Body of pancreas (tissue), 4 donors: ENCODE data around the gene CRYGC. TPM values are rescaled to one million over a fixed set of nuclear protein-coding genes. Genes with fewer than 3 reads are reported as not detected.

ENCODE experiments used
- ATAC-seq: fragments of 150-250 bp; one replicate; pipeline ENCODE4 v1.9.1; 2016
- DNase-seq, 4 donors: peaks; one replicate each; pipeline ENCODE4 v3.0.0-alpha.2; 2019
- H3K27ac ChIP-seq, 4 donors: fragments of 200-600 bp; sonication (generic); 1 replicate in 3 of 4; 2 replicates in 1 of 4; pipeline versions ENCODE4 v1.5.1 to v1.6.1; 2016 to 2019; ENCODE audit warnings: mild to moderate bottlenecking in 1 of 4, mixed read lengths in 1 of 4, moderate library complexity in 1 of 4
- H3K27me3 ChIP-seq, 2 donors: fragments of 200-600 bp; sonication (generic); one replicate each; pipeline ENCODE4 v1.6.0; 2016; ENCODE audit warnings: mild to moderate bottlenecking in 1 of 2
- H3K36me3 ChIP-seq, 2 donors: fragments of 200-600 bp; sonication (generic); replicated peaks in 1 of 2; 2 replicates each; pipeline ENCODE4 v1.5.1; 2016; ENCODE audit warnings: low read depth in 2 of 2; ENCODE audit not compliant: insufficient read depth in 1 of 2
- H3K4me1 ChIP-seq: fragments of 200-600 bp; sonication (generic); one replicate; pipeline ENCODE4 v1.6.0; 2016
- H3K4me3 ChIP-seq, 2 donors: fragments of 200-600 bp; sonication (generic); 1 replicate in 1 of 2; 2 replicates in 1 of 2; pipeline ENCODE4 v1.5.1; 2016 to 2019
- H3K9me3 ChIP-seq, 3 donors: fragments of 200-600 bp; sonication (generic); 1 replicate in 2 of 3; 2 replicates in 1 of 3; pipeline ENCODE4 v1.5.1; 2016
- POLR2A ChIP-seq, 3 donors: fragments of 450-650 bp; IDR thresholded peaks; one replicate each; pipeline ENCODE4 v1.6.1; 2016; ENCODE audit warnings: antibody characterized with exemption in 3 of 3, mild to moderate bottlenecking in 2 of 3
- WGBS, 2 donors: methylation state at CpG; one replicate each; pipeline ENCODE4 v1.1.5; 2017; 5-methylcytosine and 5-hydroxymethylcytosine counted together
- intact Hi-C: fragments of 100-400 bp; cut with DNase I; formaldehyde crosslinking; loops from one replicate; pipeline ENCODE4 v1.15.1; 2023
- total RNA-seq, 2 donors: library from RNA; depleted of rRNA; stranded (reverse); fragments of >200 nt; gene quantifications; one replicate each; pipeline ENCODE4 v1.1.0, GENCODE V29; 2016
- TF ChIP-seq, protein P1 (sequence below), 7 experiments: fragments of 450-650 bp in 4 of 7; fragments of 200-600 bp in 3 of 7; sonication (generic) in 3 of 7; IDR thresholded peaks; one replicate each; pipeline ENCODE4 v1.5.1; 2016 to 2019; ENCODE audit warnings: antibody characterized with exemption in 7 of 7

CRYGC gene
- total RNA-seq, 2 donors from 2014 or later = not detected

DNA sequence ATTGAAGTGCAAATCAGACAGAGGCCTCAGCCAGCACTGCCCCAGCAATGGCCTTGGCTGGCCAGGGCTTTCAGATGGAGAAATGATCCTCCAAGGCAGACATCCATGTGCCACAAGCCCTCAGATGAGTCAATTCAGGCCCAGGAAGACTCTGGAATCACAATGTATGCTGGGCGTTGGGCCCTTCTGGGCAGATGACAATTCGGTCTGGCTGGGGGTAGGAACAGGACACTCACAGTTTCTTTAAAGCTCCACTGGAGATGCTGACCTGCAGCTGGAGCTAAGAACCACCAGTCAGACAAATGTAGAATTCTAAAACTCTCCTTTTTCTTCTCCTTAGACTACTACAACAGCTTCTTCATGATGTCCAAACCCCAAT, 7.1 kb upstream of the CRYGC start:
- Histone ChIP-seq H3K36me3 (no peaks in the 10 kb centered on the region), H3K9me3 (no peaks in the 10 kb centered on the region), H3K27ac (no peak overlapping the region), H3K4me3 (no peak overlapping the region), H3K4me1 (peaks cover 10% of the 10 kb centered on the region), H3K27me3 (no peaks in the 10 kb centered on the region)
- ATAC-seq = no peak
- intact Hi-C loops = no loop called here
- DNase-seq = no peak
- 91 to 100% methylated on average over 2 of the region's 2 CpGs for WGBS, 2 donors
- no peak for TF ChIP-seq POLR2A (IDR thresholded peaks at IDR 0.05)
- TF ChIP-seq, protein P1, sequence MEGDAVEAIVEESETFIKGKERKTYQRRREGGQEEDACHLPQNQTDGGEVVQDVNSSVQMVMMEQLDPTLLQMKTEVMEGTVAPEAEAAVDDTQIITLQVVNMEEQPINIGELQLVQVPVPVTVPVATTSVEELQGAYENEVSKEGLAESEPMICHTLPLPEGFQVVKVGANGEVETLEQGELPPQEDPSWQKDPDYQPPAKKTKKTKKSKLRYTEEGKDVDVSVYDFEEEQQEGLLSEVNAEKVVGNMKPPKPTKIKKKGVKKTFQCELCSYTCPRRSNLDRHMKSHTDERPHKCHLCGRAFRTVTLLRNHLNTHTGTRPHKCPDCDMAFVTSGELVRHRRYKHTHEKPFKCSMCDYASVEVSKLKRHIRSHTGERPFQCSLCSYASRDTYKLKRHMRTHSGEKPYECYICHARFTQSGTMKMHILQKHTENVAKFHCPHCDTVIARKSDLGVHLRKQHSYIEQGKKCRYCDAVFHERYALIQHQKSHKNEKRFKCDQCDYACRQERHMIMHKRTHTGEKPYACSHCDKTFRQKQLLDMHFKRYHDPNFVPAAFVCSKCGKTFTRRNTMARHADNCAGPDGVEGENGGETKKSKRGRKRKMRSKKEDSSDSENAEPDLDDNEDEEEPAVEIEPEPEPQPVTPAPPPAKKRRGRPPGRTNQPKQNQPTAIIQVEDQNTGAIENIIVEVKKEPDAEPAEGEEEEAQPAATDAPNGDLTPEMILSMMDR (IDR thresholded peaks at IDR 0.05) = no peak

DNA sequence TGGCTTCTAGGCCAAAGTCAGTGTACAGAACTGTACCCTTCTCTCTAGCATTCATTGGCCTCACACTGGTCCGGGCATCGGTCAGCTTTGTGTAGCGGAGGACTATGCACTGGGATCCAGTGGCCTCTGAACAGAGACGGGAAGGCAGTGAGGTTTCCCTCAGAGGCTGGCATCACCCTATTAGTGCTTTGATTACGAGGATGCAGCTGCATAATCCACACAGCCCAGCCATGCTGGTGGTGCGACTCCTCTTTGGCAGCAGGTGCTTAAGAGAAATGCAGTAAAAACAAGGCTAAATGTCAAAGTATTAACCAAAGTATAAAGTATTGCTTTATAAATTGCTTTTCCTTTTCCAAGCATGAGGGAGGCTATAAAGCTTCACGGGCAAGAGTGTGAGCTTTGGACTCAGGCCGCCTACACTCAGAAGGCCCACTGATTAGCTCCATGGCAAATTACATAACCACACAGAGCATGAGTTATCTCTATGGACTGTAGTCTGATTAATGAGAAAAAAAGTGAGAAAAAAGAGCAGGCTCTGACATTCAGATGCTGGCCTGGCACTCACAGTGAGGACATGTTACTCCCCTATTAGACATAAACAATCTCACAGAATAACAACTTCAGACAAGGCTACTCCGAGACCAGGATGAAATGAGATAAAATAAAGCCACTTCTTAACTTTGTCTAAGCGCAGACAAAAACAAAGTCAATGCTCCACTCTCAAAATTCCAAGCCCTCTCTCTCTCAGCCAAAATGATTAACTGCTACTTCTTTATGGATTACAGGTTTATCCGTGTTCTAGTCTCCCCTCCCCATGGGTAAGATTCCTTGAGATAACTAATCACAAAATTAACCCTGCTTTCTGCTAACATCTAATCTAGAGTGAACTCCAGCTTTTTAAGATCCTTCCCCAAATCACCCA, 6.4 kb upstream of the CRYGC start:
- TF ChIP-seq, protein P1 (IDR thresholded peaks at IDR 0.05) = no peak
- Histone ChIP-seq H3K4me1 (peaks cover 10% of the 10 kb centered on the region), H3K27me3 (no peaks in the 10 kb centered on the region), H3K27ac (no peak overlapping the region), H3K36me3 (no peaks in the 10 kb centered on the region), H3K9me3 (no peaks in the 10 kb centered on the region), H3K4me3 (no peak overlapping the region)
- intact Hi-C loops = no loop called here
- ATAC-seq = peak; percentile 66
- peak in 2 of 4 donors; percentile 20 to 34 for DNase-seq
- WGBS, 2 donors = 63% methylated on average over 11 of the region's 11 CpGs

DNA sequence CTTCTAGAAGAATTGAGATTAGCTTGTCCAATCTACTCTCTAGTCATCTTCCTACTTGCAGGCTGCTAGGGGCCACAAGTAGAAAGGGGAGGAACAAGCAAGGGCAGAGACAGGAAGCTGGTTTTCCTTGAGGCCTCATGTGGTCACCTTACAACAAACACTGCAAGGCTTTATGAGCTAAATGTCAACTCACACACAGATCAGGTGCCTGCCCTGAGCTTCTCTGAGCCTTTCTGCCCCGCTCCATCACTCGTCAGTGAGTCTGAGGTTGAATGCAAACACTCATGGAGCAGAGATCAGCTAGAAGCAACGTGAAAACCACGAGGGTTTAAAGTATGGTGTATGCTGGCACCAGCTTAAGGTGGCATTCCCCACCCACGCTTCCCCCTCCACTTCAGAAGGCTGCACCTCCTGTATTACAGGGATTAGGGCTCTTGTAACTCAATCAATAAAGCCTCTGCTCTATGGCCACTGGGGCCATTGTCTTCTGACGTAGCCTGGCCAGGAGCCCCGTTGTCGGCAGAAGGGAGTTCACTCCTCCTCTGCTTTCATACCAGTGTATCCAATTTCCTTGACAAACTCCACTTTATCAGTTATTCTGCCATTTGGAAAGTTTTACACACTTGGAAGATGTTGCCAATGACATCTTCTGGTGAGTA, 5.4 kb upstream of the CRYGC start:
- DNase-seq = no peak
- Histone ChIP-seq H3K36me3 (no peaks in the 10 kb centered on the region), H3K9me3 (no peaks in the 10 kb centered on the region), H3K27me3 (no peaks in the 10 kb centered on the region), H3K4me3 (no peak overlapping the region), H3K4me1 (peaks cover 19% of the 10 kb centered on the region), H3K27ac (no peak overlapping the region)
- no peak for ATAC-seq
- 43 to 58% methylated on average over 7 to 8 of the region's 8 CpGs for WGBS, 2 donors
- intact Hi-C loops = no loop called here
- TF ChIP-seq POLR2A (IDR thresholded peaks at IDR 0.05) = no peak
- TF ChIP-seq, protein P1 (IDR thresholded peaks at IDR 0.05) = no peak

DNA sequence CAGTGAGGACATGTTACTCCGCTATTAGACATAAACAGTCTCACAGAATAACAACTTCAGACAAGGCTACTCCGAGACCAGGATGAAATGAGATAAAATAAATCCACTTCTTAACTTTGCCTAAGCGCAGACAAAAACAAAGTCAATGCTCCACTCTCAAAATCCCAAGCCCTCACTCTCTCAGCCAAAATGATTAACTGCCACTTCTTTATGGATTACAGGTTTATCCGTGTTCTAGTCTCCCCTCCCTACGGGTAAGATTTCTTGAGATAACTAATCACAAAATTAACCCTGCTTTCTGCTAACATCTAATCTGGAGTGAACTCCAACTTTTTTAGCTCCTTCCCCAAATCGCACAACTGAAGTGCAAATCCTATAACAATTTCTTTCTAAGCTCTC, 1.1 kb upstream of the CRYGC start:
- H3K27ac ChIP-seq = no peak overlapping the region
- no peak overlapping the region for H3K4me3 ChIP-seq
- ATAC-seq (no peak), DNase-seq (no peak)
- intact Hi-C loops = no loop called here
- 34 to 39% methylated on average over 6 of the region's 6 CpGs for WGBS, 2 donors
- H3K36me3 ChIP-seq = no peaks in the 10 kb centered on the region
- no peak for TF ChIP-seq POLR2A (IDR thresholded peaks at IDR 0.05)
- TF ChIP-seq, protein P1 (IDR thresholded peaks at IDR 0.05) = no peak
- H3K9me3 ChIP-seq = no peaks in the 10 kb centered on the region
- H3K27me3 ChIP-seq = no peaks in the 10 kb centered on the region
- peaks cover 11% of the 10 kb centered on the region for H3K4me1 ChIP-seq
